ENCODE results near the gene MMP27. TPM values are rescaled to one million over a fixed set of nuclear protein-coding genes. Genes with fewer than 3 reads are reported as not detected.

Gene MMP27
- polyA plus RNA-seq, 1 donor from 2014 or later = not detected

DNA sequence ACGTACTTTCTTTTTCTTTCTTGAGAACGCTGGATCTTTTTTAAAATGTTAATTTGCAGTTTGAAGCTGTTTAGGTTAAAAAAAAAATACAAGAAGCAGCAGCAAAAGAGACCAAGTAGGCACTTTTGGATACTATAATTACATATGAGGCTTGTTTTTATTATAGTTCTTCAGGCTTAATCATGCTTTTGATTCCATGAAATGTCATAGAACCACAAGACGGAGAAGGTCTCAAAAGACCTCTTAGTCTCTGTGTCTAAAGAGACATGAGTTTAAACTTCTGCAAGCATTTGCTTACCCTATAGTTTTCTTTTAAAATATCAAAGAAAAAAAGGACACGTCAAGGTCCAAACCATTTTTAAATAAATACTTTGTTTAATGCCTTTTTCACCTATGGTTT is 61.6 kb downstream of the MMP27 start:
- H4K20me1 ChIP-seq (ENCODE audit: insufficient read depth) = no peaks in the 10 kb centered on the region
- H3K9ac ChIP-seq (ENCODE audit: low read length) = no peak overlapping the region
- no peaks in the 10 kb centered on the region for H3K27me3 ChIP-seq (ENCODE audit: insufficient read depth, low read depth, low read length)
- no peaks in the 10 kb centered on the region for H3F3A ChIP-seq (ENCODE audit: insufficient read depth, low read length, poor library complexity, severe bottlenecking)
- H3K36me3 ChIP-seq (ENCODE audit: insufficient read depth, low read length) = no peaks in the 10 kb centered on the region
- H3K4me2 ChIP-seq (ENCODE audit: low read length) = no peak overlapping the region
- H3K4me3 ChIP-seq (ENCODE audit: low read length) = no peak overlapping the region
- H3K9me3 ChIP-seq (ENCODE audit: low read length) = no peaks in the 10 kb centered on the region
- TF ChIP-seq SMC3 (conservative IDR thresholded peaks at IDR 0.05; ENCODE audit: poor library complexity) (no peak), REST (IDR thresholded peaks at IDR 0.05; ENCODE audit: borderline replicate concordance) (no peak), MXI1 (conservative IDR thresholded peaks at IDR 0.05; ENCODE audit: poor library complexity, severe bottlenecking) (no peak), EP300 (conservative IDR thresholded peaks at IDR 0.05; ENCODE audit: poor library complexity, severe bottlenecking) (no peak), POLR2AphosphoS5 (IDR thresholded peaks at IDR 0.05) (no peak), CTCF (IDR thresholded peaks at IDR 0.05; ENCODE audit: poor library complexity, severe bottlenecking) (no peak), EZH2 (IDR thresholded peaks at IDR 0.05; ENCODE audit: borderline replicate concordance, insufficient read depth, low read length, poor library complexity, severe bottlenecking) (no peak), TAF1 (IDR thresholded peaks at IDR 0.05; ENCODE audit: low read depth) (no peak), RAD21 (conservative IDR thresholded peaks at IDR 0.05) (no peak)
- no peaks in the 10 kb centered on the region for H3K9me2 ChIP-seq (ENCODE audit: insufficient read depth, low read length)
- H2AFZ ChIP-seq (ENCODE audit: low read depth, low read length) = no peak overlapping the region
- H3K27ac ChIP-seq (ENCODE audit: low read length) = no peak overlapping the region
- no peaks in the 10 kb centered on the region for H3K79me2 ChIP-seq (replicated peaks; ENCODE audit: insufficient read depth, low read length)

Other genes with a start within 250 kb of the MMP27 start
- gene MMP7, start 175.0 kb downstream of the MMP27 start, polyA plus RNA-seq = not detected in 2 replicates
- not detected in 2 replicates for gene MMP20, start 80.4 kb downstream of the MMP27 start, polyA plus RNA-seq
- gene MMP8, start 19.2 kb upstream of the MMP27 start, polyA plus RNA-seq = not detected in 2 replicates
- gene MMP10, start 74.9 kb upstream of the MMP27 start, polyA plus RNA-seq = not detected in 2 replicates
- not detected in 2 replicates for gene MMP1, start 92.4 kb upstream of the MMP27 start, polyA plus RNA-seq
- gene MMP3, start 137.8 kb upstream of the MMP27 start, polyA plus RNA-seq = not detected in 2 replicates
- not detected in 2 replicates for gene MMP12, start 169.2 kb upstream of the MMP27 start, polyA plus RNA-seq
- gene MMP13, start 250.0 kb upstream of the MMP27 start, polyA plus RNA-seq = 0.26 TPM in 1 of 2 replicates, not detected in the other